Fibroblast of villous mesenchyme (primary cell): ENCODE measurements around the gene CCDC71L. TPM values are rescaled to one million over a fixed set of nuclear protein-coding genes. Genes with fewer than 3 reads are reported as not detected.
A peak's percentile ranks its signal among the peaks of the same experiment; 100 is the strongest.

Experiments
- DNase-seq: peaks from one replicate; pipeline ENCODE4 v3.0.0-alpha.2; 2010; ENCODE audit warnings: low read depth
- H3K4me3 ChIP-seq: 2 replicates; pipeline ENCODE4 v1.5.1; 2011; ENCODE audit warnings: low read depth, mild to moderate bottlenecking, low read length
- total RNA-seq: library from RNA; depleted of rRNA; stranded (reverse); fragments of >200 nt; gene quantifications from 2 replicates; pipeline ENCODE4 v1.2.3, GENCODE V29; 2012
- TF ChIP-seq, protein P1 (sequence below): IDR thresholded peaks from 2 replicates; pipeline ENCODE4 v1.5.1; 2012; ENCODE audit warnings: low read depth, mild to moderate bottlenecking, low read length; ENCODE audit not compliant: insufficient read depth

Gene CCDC71L
- total RNA-seq, 1 donor: 58.7 TPM

DNA sequence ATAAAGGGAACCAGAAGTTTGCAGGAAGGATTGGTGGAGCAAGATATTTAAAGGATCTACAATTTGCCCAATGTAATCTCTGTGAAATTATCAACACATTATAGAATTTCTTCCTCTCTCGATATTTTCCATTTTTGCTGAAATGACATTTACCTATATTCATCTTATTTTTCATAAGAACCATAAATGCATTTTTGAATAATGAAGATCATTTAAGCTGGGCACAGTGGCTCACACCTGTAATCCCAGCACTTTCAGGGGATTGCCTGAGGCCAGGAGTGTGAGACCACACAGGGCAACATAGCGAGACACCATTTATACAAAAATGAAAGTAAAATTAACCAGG, 37.7 kb downstream of the CCDC71L start:
- TF ChIP-seq, protein P1, sequence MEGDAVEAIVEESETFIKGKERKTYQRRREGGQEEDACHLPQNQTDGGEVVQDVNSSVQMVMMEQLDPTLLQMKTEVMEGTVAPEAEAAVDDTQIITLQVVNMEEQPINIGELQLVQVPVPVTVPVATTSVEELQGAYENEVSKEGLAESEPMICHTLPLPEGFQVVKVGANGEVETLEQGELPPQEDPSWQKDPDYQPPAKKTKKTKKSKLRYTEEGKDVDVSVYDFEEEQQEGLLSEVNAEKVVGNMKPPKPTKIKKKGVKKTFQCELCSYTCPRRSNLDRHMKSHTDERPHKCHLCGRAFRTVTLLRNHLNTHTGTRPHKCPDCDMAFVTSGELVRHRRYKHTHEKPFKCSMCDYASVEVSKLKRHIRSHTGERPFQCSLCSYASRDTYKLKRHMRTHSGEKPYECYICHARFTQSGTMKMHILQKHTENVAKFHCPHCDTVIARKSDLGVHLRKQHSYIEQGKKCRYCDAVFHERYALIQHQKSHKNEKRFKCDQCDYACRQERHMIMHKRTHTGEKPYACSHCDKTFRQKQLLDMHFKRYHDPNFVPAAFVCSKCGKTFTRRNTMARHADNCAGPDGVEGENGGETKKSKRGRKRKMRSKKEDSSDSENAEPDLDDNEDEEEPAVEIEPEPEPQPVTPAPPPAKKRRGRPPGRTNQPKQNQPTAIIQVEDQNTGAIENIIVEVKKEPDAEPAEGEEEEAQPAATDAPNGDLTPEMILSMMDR: no peak
- H3K4me3 ChIP-seq: no peak overlapping the region

DNA sequence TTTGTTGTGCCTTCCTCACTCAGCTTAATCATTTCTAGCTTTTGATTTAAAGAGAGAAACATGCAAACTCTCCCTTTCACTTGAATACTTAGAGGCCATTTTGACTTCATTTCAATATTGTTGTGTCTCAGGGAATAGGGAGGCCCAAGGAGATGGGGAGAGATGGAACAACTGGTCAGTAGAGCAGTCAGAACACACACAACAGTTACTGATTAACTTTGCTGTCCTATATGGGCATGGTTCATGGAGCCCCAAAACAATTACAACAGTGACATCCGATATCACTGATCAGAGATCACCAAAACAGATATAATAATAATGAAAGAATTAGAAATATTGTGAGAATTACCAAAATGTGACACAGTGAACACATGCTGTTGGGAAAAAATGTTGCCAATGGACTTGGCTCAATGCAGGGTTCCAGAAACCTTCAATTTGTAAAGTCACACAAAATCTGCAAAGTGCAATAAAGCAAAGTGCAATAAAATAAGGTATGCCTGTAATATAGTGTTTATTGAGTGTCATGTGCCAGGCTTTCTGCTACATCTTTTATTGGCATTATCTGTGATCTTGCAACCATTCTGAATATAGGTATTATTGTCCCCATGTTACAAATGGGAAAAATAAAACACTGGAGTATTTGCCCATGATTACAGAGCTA, 38.2 kb downstream of the CCDC71L start:
- no peak overlapping the region for H3K4me3 ChIP-seq
- TF ChIP-seq, protein P1: no peak
- DNase-seq: no peak

More for the DNA sequence above, 37.7 kb downstream of the CCDC71L start:
- DNase-seq: no peak

DNA sequence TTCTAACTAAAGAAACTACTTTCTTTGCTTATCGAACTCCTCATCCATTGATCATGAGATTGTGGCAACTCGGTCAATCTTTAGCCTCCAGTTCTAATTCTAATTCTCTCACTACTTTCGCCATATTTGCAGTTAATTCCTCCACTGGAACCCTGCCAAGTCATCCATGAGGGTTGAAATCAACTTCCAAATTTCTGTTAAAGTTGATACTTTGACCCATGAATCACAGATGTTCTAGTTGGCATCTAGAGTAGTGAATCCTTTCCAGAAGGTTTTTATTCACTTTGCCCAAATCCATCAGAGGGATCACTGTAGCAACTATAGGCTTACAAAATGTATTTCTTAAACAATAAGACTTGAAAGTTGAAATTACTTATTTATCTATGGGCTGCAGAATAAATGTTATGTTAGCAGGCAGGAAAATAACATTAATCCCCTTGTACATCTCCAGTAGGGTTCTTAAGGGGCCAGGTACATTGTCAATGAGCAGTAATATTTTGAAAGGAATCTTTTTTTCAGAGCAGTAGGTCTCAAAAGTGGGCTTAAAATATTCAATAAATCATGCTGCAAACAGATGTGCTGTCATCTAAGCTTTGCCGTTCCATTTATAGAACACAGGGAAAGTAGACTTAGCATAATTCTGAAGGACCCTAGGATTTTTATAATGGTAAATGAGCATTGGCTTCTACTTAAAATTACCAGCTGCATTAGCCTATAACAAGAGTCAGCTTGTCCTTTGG, 39.4 kb downstream of the CCDC71L start:
- H3K4me3 ChIP-seq: no peak overlapping the region
- TF ChIP-seq, protein P1: no peak
- DNase-seq: no peak

DNA sequence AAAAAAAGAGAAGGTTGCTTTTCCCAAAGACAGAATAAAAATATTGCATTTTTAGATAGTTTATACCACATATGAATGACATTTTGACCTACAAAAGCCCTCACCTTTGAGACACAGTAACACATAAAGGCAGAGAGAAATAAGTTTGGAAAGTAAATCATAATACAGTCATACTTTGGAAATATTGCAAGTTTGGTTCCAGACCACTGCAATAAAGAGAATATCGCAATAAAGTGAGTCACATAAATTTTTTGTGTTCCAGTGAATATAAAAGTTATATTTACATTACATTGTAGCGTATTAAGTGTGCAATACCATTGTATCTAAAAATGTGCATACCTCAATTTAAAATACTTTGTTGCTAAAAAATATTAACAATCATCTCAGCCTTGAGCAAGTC, 40.3 kb downstream of the CCDC71L start:
- no peak for DNase-seq
- TF ChIP-seq, protein P1: no peak
- no peak overlapping the region for H3K4me3 ChIP-seq

DNA sequence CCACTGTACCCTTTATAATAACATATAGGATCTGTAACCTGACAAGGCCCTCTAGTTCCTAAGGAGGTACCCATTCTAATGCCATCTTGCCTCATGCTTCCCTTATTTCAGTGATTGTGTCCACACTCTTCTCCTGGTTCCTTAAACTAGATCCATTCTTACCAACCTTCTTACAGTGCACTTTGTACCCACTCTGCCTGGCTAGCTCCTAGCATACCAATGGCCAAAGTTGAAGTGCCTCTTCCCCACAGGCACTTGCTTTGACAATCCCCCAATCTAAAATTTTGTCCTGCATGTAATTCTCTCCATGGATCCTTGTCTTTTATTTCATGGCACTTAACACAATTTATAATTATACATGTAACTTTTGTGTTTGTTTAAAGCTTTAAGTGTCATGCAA, 40.9 kb downstream of the CCDC71L start:
- TF ChIP-seq, protein P1: no peak
- DNase-seq: no peak
- no peak overlapping the region for H3K4me3 ChIP-seq

DNA sequence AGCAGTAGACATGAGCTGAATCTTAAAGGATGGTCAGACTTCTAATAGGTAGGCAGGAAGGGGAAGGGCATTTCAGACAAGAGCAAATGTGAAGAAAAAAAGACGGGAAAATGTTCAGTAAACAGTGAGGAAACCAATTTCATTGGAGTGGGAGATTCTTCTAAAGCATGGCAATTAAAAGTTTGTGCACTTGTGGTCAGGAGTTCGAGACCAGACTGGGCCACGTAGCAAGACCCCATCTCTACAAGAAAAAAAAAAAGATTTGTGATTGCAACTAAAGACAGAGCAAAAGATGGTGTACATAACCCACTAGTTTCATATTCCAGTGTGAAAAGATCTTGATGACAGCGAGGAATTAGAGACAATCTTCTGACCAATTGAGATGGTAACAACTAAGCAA, 41.7 kb downstream of the CCDC71L start:
- no peak overlapping the region for H3K4me3 ChIP-seq
- DNase-seq: no peak
- TF ChIP-seq, protein P1: no peak

DNA sequence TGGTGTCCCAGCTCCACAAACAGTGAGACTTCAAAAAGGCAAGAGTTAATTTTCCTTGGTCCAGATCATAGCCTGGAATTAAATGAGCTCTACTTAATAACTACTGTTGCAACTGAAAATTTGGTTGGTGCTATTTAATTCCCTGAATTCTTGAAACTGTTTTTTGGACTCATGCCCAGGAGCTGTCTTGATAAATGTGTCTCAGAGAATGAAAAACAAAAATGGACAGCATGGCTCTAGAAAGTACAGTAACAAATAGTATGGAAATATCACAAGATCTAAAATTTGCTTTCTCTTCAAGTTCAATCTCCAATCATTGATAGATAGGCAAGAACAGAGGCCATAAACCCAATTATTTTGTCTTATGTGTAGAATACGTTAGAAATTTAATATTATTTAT, 42.5 kb downstream of the CCDC71L start:
- DNase-seq: peak; percentile 70
- TF ChIP-seq, protein P1: no peak
- no peak overlapping the region for H3K4me3 ChIP-seq
